Activated CD4-positive, alpha-beta memory T cell treated with anti-CD3 and anti-CD28 coated beads, Interleukin-2, amount 10 ng/mL, durations not matched to agents 7 days and 5 days (primary cell): ENCODE data around the gene GZMM. TPM values are rescaled to one million over a fixed set of nuclear protein-coding genes. Genes with fewer than 3 reads are reported as not detected.

ENCODE experiments used
- CTCF ChIA-PET: fragments of 350-600 bp; sonication (Branson Sonifier 250); formaldehyde crosslinking; loops from one replicate; lab custom pipeline; 2021; ENCODE audit warnings: antibody characterized with exemption, inconsistent platforms; lab: Charles Lee
- POLR2A ChIA-PET: fragments of 350-600 bp; sonication (Branson Sonifier 250); formaldehyde crosslinking; loops from one replicate; lab custom pipeline; 2021; ENCODE audit warnings: antibody characterized with exemption; lab: Charles Lee
- DNase-seq: peaks from one replicate; pipeline ENCODE4 v3.0.0-alpha.2; 2020
- H3K27ac Mint-ChIP-seq: one replicate; pipeline ENCODE4 v1.8.0; 2021; ENCODE audit warnings: mild to moderate bottlenecking, mixed read lengths
- H3K27me3 Mint-ChIP-seq: one replicate; pipeline ENCODE4 v1.8.0; 2021; ENCODE audit warnings: mixed read lengths
- H3K36me3 Mint-ChIP-seq: one replicate; pipeline ENCODE4 v1.8.0; 2021; ENCODE audit warnings: low read depth, mixed read lengths
- H3K4me1 Mint-ChIP-seq: one replicate; pipeline ENCODE4 v1.8.0; 2021; ENCODE audit warnings: mixed read lengths
- H3K4me3 Mint-ChIP-seq: one replicate; pipeline ENCODE4 v1.8.0; 2021; ENCODE audit warnings: mild to moderate bottlenecking, mixed read lengths
- H3K9me3 Mint-ChIP-seq: one replicate; pipeline ENCODE4 v1.8.0; 2021; ENCODE audit warnings: mixed read lengths
- total RNA-seq, 2 experiments: library from RNA; stranded (reverse); gene quantifications; one replicate each; pipeline ENCODE4 v1.2.3, GENCODE V29; 2021

GZMM gene
- total RNA-seq, 2 experiments from 2014 or later = 45.1 to 45.2 TPM

- DNase-seq = no peak
- Mint-ChIP-seq H3K4me3 (no peak overlapping the region), H3K36me3 (peaks cover 6% of the 10 kb centered on the region), H3K9me3 (no peaks in the 10 kb centered on the region), H3K27ac (no peak overlapping the region), H3K27me3 (no peaks in the 10 kb centered on the region), H3K4me1 (peaks cover 21% of the 10 kb centered on the region)
- CTCF ChIA-PET = interaction anchor here (0.6 to 2.4 kb wide), 3 partner anchors 10 to 1297 kb away, joined by 3 to 8 read pairs (median 3); no protein-coding TSS in a partner anchor
- POLR2A ChIA-PET = interaction anchor here (3.2 kb wide), 1 partner anchor 10 kb away, joined by 21 read pairs; the partner anchor contains the start of gene CDC34
These were observed 1.5 kb upstream of the GZMM start for GRCh38 chr19:542173-542866.

DNA sequence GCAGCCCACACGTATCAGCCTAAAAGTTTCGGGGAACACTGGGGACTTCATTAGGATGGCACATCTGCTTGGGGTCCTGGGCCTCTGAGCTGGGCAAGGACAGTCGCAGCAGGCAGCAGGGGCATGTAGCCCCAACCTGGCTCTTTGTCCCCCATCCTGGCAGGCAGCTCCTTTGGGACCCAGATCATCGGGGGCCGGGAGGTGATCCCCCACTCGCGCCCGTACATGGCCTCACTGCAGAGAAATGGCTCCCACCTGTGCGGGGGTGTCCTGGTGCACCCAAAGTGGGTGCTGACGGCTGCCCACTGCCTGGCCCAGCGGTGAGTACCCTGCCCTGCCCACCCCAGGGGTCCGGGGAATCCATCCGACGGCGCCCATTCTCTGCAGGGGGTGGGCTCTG, 3.3 kb downstream of the GZMM start:
- H3K9me3 Mint-ChIP-seq = no peaks in the 10 kb centered on the region
- DNase-seq = no peak
- ChIA-PET POLR2A (interaction anchor here (0.6 kb wide), 1 partner anchor 15 kb away, joined by 3 read pairs; no protein-coding TSS in a partner anchor), CTCF (no interaction called here)
- H3K36me3 Mint-ChIP-seq = no peaks in the 10 kb centered on the region
- H3K4me3 Mint-ChIP-seq = no peak overlapping the region
- H3K27me3 Mint-ChIP-seq = no peaks in the 10 kb centered on the region
- no peak overlapping the region for H3K27ac Mint-ChIP-seq
- H3K4me1 Mint-ChIP-seq = peaks cover 22% of the 10 kb centered on the region

DNA sequence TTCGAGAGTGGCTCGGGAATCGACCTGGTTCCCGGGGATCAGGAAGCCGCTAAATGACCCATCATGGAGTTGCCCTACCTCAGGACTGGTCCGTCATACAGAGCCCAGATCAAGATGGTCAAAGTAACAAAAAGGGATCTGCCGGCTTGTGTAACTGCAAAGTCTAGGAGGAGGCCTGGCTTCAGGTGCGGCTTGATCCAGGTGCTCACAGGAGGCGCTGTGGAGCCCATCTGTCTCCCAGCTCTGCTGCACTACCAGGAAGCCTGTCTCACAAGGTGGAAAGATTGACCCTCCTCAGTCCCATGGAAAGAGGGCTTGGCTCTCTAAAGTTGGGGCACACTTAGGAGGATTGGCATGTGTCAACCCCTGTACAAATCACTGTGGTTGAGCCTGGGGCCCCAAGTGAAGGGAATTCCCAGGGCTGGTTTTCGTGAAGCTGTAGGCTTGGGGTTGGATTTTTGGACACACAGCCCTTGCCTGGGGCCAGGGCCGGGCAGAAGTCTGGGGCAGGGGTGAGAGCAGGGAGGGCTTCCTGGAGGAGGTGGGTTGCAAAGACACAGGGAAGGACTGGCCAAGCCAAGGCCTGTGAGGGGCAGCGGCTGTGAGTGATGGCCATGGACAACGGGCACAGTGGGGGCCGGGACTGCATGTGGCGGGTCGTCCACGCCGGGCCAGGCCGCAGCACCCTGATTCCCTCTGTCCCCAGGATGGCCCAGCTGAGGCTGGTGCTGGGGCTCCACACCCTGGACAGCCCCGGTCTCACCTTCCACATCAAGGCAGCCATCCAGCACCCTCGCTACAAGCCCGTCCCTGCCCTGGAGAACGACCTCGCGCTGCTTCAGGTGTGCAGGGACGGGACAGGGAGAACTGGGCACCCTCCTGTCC, 4.2 kb downstream of the GZMM start:
- no peak overlapping the region for H3K4me3 Mint-ChIP-seq
- H3K27me3 Mint-ChIP-seq = no peaks in the 10 kb centered on the region
- no peaks in the 10 kb centered on the region for H3K9me3 Mint-ChIP-seq
- DNase-seq = no peak
- POLR2A ChIA-PET = no interaction called here
- peaks cover 22% of the 10 kb centered on the region for H3K4me1 Mint-ChIP-seq
- CTCF ChIA-PET = no interaction called here
- H3K27ac Mint-ChIP-seq = no peak overlapping the region
- no peaks in the 10 kb centered on the region for H3K36me3 Mint-ChIP-seq

DNA sequence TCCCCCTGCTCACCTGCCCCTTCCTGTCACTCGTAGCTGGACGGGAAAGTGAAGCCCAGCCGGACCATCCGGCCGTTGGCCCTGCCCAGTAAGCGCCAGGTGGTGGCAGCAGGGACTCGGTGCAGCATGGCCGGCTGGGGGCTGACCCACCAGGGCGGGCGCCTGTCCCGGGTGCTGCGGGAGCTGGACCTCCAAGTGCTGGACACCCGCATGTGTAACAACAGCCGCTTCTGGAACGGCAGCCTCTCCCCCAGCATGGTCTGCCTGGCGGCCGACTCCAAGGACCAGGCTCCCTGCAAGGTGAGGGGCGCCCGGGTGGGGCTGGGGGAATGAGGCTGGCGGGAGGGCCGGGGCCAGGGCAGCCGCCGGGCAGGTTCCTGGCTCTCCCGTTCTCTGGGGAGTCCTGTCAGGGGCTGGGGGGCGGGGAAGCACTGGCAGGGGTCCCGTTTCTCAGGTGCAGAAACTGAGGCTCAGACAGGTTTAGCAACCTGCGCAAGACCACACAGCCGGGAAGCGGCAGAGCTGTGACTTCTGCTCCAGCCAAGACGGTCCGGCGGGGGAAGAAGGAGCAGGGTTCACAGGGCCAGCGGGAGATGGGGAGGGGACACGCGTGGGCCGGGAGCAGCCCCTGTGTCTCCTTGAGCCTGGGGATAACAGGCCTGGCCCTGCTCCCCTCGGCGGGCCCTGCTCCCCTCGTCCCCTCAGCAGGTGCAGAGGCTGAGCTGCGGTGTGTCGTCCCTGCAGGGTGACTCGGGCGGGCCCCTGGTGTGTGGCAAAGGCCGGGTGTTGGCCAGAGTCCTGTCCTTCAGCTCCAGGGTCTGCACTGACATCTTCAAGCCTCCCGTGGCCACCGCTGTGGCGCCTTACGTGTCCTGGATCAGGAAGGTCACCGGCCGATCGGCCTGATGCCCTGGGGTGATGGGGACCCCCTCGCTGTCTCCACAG, 5.3 kb downstream of the GZMM start:
- no peaks in the 10 kb centered on the region for H3K27me3 Mint-ChIP-seq
- ChIA-PET CTCF (no interaction called here), POLR2A (no interaction called here)
- H3K27ac Mint-ChIP-seq = no peak overlapping the region
- H3K36me3 Mint-ChIP-seq = no peaks in the 10 kb centered on the region
- no peaks in the 10 kb centered on the region for H3K9me3 Mint-ChIP-seq
- no peak overlapping the region for H3K4me3 Mint-ChIP-seq
- H3K4me1 Mint-ChIP-seq = peaks cover 11% of the 10 kb centered on the region
- no peak for DNase-seq

- Mint-ChIP-seq H3K36me3 (no peaks in the 10 kb centered on the region), H3K27ac (no peak overlapping the region), H3K4me1 (peaks cover 3% of the 10 kb centered on the region), H3K4me3 (no peak overlapping the region), H3K27me3 (no peaks in the 10 kb centered on the region), H3K9me3 (no peaks in the 10 kb centered on the region)
- POLR2A ChIA-PET = interaction anchor here (1.1 kb wide), 1 partner anchor 33 kb away, joined by 3 read pairs; no protein-coding TSS in a partner anchor
- no peak for DNase-seq
- CTCF ChIA-PET = no interaction called here
These were observed 11.0 kb downstream of the GZMM start for GRCh38 chr19:554817-555216.

- Mint-ChIP-seq H3K9me3 (no peaks in the 10 kb centered on the region), H3K4me3 (no peak overlapping the region), H3K36me3 (no peaks in the 10 kb centered on the region), H3K27ac (no peak overlapping the region), H3K27me3 (no peaks in the 10 kb centered on the region), H3K4me1 (peaks cover 3% of the 10 kb centered on the region)
- ChIA-PET POLR2A (interaction anchor here (1.1 kb wide), 1 partner anchor 33 kb away, joined by 3 read pairs; no protein-coding TSS in a partner anchor), CTCF (interaction anchor here (0.8 to 1.0 kb wide), 2 partner anchors 23 to 78 kb away, joined by 4 read pairs; no protein-coding TSS in a partner anchor)
- no peak for DNase-seq
These were observed 11.6 kb downstream of the GZMM start for GRCh38 chr19:555474-555808.

DNA sequence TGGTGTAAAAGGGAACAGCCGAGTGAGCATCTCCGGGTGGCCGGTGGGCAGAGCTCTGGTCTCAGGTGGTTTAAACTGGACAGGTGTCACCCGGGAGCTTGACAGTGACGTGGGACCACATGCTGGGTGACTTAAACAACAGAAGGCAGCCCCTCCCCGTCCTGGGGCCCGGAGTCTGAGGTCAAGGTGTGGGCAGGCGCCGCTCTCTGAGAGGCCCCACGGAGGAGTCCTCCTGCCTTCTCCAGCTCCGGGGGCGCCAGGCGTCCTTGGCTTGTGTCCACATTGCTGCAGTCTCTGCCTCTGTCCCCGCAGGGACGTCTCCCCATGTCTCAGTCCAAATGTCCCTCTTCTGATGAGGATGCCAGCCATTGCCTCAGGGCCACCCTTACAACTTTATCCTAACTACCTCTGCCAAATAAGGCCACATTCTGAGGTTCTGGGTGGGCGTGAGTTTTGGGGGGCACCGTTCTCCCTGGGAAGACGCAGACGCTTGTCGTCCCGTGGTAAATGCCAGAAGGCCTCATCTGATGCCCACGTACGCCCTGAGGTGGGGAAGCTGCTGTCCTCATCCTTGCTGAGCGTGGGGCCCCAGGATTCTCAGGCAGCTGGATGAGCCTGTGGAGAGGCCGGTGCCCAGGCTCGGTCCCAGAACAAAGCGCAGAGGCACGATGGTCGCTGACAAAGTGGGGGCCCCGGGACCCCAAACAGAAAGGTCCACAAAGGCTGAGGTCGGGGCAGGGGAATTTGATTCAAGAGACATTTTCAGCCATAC, 12.9 kb downstream of the GZMM start:
- peaks cover 2% of the 10 kb centered on the region for H3K4me1 Mint-ChIP-seq
- H3K9me3 Mint-ChIP-seq = no peaks in the 10 kb centered on the region
- ChIA-PET POLR2A (no interaction called here), CTCF (interaction anchor here (1.0 kb wide), 1 partner anchor 47 kb away, joined by 3 read pairs; no protein-coding TSS in a partner anchor)
- DNase-seq = no peak
- no peak overlapping the region for H3K4me3 Mint-ChIP-seq
- H3K27ac Mint-ChIP-seq = no peak overlapping the region
- H3K27me3 Mint-ChIP-seq = no peaks in the 10 kb centered on the region
- no peaks in the 10 kb centered on the region for H3K36me3 Mint-ChIP-seq

- Mint-ChIP-seq H3K4me3 (no peak overlapping the region), H3K36me3 (no peaks in the 10 kb centered on the region), H3K4me1 (peaks cover 2% of the 10 kb centered on the region), H3K9me3 (no peaks in the 10 kb centered on the region), H3K27ac (no peak overlapping the region), H3K27me3 (no peaks in the 10 kb centered on the region)
- CTCF ChIA-PET = no interaction called here
- POLR2A ChIA-PET = no interaction called here
- no peak for DNase-seq
These were observed 15.1 kb downstream of the GZMM start for GRCh38 chr19:558770-559439.

DNA sequence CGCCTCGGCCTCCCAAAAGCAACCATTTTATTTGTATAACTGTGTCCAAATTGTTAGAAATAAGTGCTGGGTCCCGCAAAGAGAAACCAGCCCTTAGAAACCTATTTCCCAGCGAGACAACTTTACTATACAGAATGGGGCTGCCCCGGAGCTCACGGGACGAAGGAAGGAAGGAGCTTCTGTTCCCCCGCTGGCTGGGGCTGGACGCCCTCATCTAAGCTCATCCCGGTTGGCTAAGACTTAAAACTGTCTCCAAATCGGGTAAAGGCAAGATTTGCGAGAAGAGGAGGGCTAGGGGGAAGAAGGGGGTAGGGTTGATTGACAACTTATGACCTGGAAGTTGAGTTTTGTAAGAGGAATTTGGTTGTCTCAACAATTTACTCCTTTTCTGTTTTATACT, 16.3 kb downstream of the GZMM start:
- Mint-ChIP-seq H3K27ac (no peak overlapping the region), H3K36me3 (no peaks in the 10 kb centered on the region)
- POLR2A ChIA-PET = no interaction called here

GRCh38 chr19:566403-566802, 22.6 kb downstream of the GZMM start:
- H3K36me3 Mint-ChIP-seq = no peaks in the 10 kb centered on the region
- H3K4me3 Mint-ChIP-seq = no peak overlapping the region
- H3K9me3 Mint-ChIP-seq = no peaks in the 10 kb centered on the region
- CTCF ChIA-PET = interaction anchor here (0.6 to 0.9 kb wide), 2 partner anchors 33 to 522 kb away, joined by 3 read pairs; no protein-coding TSS in a partner anchor
- no peak for DNase-seq
- no peaks in the 10 kb centered on the region for H3K27me3 Mint-ChIP-seq
- POLR2A ChIA-PET = interaction anchor here (1.0 kb wide), 1 partner anchor 11 kb away, joined by 4 read pairs; no protein-coding TSS in a partner anchor
- peaks cover 12% of the 10 kb centered on the region for H3K4me1 Mint-ChIP-seq
- H3K27ac Mint-ChIP-seq = no peak overlapping the region

More for the DNA sequence above, 16.3 kb downstream of the GZMM start:
- Mint-ChIP-seq H3K4me1 (peaks cover 2% of the 10 kb centered on the region), H3K9me3 (no peaks in the 10 kb centered on the region), H3K27me3 (no peaks in the 10 kb centered on the region), H3K4me3 (no peak overlapping the region)
- CTCF ChIA-PET = no interaction called here
- DNase-seq = no peak

GRCh38 chr19:566844-567243, 23.0 kb downstream of the GZMM start:
- ChIA-PET POLR2A (interaction anchor here (1.0 kb wide), 1 partner anchor 10 kb away, joined by 4 read pairs; no protein-coding TSS in a partner anchor), CTCF (interaction anchor here (0.9 kb wide), 1 partner anchor 34 kb away, joined by 3 read pairs; no protein-coding TSS in a partner anchor)
- DNase-seq = no peak
- Mint-ChIP-seq H3K4me3 (no peak overlapping the region), H3K36me3 (no peaks in the 10 kb centered on the region), H3K4me1 (peaks cover 12% of the 10 kb centered on the region), H3K9me3 (no peaks in the 10 kb centered on the region), H3K27me3 (no peaks in the 10 kb centered on the region), H3K27ac (no peak overlapping the region)
